ENCODE data around the gene ACSM5.
"Not testable (repeated sequence)": the region's sequence is repeated elsewhere in the genome, so short reads cannot be mapped to it uniquely, and the experiment has no call there.

ACSM5 gene

GRCh38 chr16:20397468-20398074 is 11.8 kb upstream of the ACSM5 start:
- DNase-seq (ENCODE audit: low read depth in 2 of 3, low spot score in 2 of 3): no peak

- no peak for DNase-seq (ENCODE audit: low read depth in 2 of 3, low spot score in 2 of 3)
Measured at GRCh38 chr16:20398603-20399002, 10.7 kb upstream of the ACSM5 start.

- no peak for DNase-seq (ENCODE audit: low read depth in 2 of 3, low spot score in 2 of 3)
Measured at GRCh38 chr16:20399185-20399584, 10.1 kb upstream of the ACSM5 start.

- no peak for DNase-seq (ENCODE audit: low read depth in 2 of 3, low spot score in 2 of 3)
Measured at GRCh38 chr16:20401066-20401465, 8.3 kb upstream of the ACSM5 start.

GRCh38 chr16:20401475-20402016 is 7.8 kb upstream of the ACSM5 start:
- no peak for DNase-seq (ENCODE audit: low read depth in 2 of 3, low spot score in 2 of 3)

- no peak for DNase-seq (ENCODE audit: low read depth in 2 of 3, low spot score in 2 of 3)
Measured at GRCh38 chr16:20402651-20403050, 6.7 kb upstream of the ACSM5 start.

- no peak for DNase-seq (ENCODE audit: low read depth in 2 of 3, low spot score in 2 of 3)
Measured at GRCh38 chr16:20404637-20405036, 4.7 kb upstream of the ACSM5 start, which contains the start of gene PDILT. Gene PDILT (minus strand): TSS chr16:20404737. CDS start chr16:20399300, 5,437 bp downstream.

GRCh38 chr16:20410121-20410723 is 888 bp downstream of the ACSM5 start:
- no peak for DNase-seq (ENCODE audit: low read depth in 2 of 3, low spot score in 2 of 3)

GRCh38 chr16:20411055-20411454 is 1.7 kb downstream of the ACSM5 start:
- no peak for DNase-seq (ENCODE audit: low read depth in 2 of 3, low spot score in 2 of 3)

- DNase-seq (ENCODE audit: low read depth in 2 of 3, low spot score in 2 of 3): no peak
Measured at GRCh38 chr16:20415541-20415940, 6.2 kb downstream of the ACSM5 start.

- not testable (repeated sequence) for DNase-seq (ENCODE audit: low read depth in 2 of 3, low spot score in 2 of 3)
Measured at GRCh38 chr16:20419093-20419492, 9.8 kb downstream of the ACSM5 start.

GRCh38 chr16:20421748-20422147 is 12.4 kb downstream of the ACSM5 start:
- DNase-seq (ENCODE audit: low read depth in 2 of 3, low spot score in 2 of 3): not testable (repeated sequence)

GRCh38 chr16:20423772-20424128 is 14.4 kb downstream of the ACSM5 start:
- not testable (repeated sequence) for DNase-seq (ENCODE audit: low read depth in 2 of 3, low spot score in 2 of 3)

GRCh38 chr16:20424129-20424866 is 15.0 kb downstream of the ACSM5 start:
- DNase-seq (ENCODE audit: low read depth in 2 of 3, low spot score in 2 of 3): no peak

- DNase-seq (ENCODE audit: low read depth in 2 of 3, low spot score in 2 of 3): not testable (repeated sequence)
Measured at GRCh38 chr16:20427401-20427797, 18.1 kb downstream of the ACSM5 start.

- not testable (repeated sequence) for DNase-seq (ENCODE audit: low read depth in 2 of 3, low spot score in 2 of 3)
Measured at GRCh38 chr16:20429499-20429898, 20.2 kb downstream of the ACSM5 start.

GRCh38 chr16:20430480-20430879 is 21.1 kb downstream of the ACSM5 start:
- DNase-seq (ENCODE audit: low read depth in 2 of 3, low spot score in 2 of 3): not testable (repeated sequence)

GRCh38 chr16:20430948-20431347 is 21.6 kb downstream of the ACSM5 start:
- no peak for DNase-seq (ENCODE audit: low read depth in 2 of 3, low spot score in 2 of 3)

GRCh38 chr16:20438950-20439349 is 29.6 kb downstream of the ACSM5 start:
- not testable (repeated sequence) for DNase-seq (ENCODE audit: low read depth in 2 of 3, low spot score in 2 of 3)

- DNase-seq (ENCODE audit: low read depth in 2 of 3, low spot score in 2 of 3): not testable (repeated sequence)
Measured at GRCh38 chr16:20439820-20440231, 30.5 kb downstream of the ACSM5 start.

- not testable (repeated sequence) for DNase-seq (ENCODE audit: low read depth in 2 of 3, low spot score in 2 of 3)
Measured at GRCh38 chr16:20440731-20441130, 31.4 kb downstream of the ACSM5 start.

- DNase-seq (ENCODE audit: low read depth in 2 of 3, low spot score in 2 of 3): no peak
Measured at GRCh38 chr16:20441191-20441590, 31.9 kb downstream of the ACSM5 start.
